HL-60 (cell line): ENCODE results near the gene KATNB1.

Experiments
- POLR2AphosphoS5 ChIP-seq: IDR thresholded peaks from 2 replicates; pipeline ENCODE4 v1.6.1; 2012; ENCODE audit warnings: low read depth
- TF ChIP-seq, protein P1 (sequence below): IDR thresholded peaks from one replicate; pipeline ENCODE4 v1.5.1; 2011; ENCODE audit warnings: low read length, control low read depth, inconsistent platforms; ENCODE audit not compliant: insufficient read depth

GRCh38 chr16:57771141-57771785 is 35.7 kb downstream of the KATNB1 start:
- TF ChIP-seq, protein P1, sequence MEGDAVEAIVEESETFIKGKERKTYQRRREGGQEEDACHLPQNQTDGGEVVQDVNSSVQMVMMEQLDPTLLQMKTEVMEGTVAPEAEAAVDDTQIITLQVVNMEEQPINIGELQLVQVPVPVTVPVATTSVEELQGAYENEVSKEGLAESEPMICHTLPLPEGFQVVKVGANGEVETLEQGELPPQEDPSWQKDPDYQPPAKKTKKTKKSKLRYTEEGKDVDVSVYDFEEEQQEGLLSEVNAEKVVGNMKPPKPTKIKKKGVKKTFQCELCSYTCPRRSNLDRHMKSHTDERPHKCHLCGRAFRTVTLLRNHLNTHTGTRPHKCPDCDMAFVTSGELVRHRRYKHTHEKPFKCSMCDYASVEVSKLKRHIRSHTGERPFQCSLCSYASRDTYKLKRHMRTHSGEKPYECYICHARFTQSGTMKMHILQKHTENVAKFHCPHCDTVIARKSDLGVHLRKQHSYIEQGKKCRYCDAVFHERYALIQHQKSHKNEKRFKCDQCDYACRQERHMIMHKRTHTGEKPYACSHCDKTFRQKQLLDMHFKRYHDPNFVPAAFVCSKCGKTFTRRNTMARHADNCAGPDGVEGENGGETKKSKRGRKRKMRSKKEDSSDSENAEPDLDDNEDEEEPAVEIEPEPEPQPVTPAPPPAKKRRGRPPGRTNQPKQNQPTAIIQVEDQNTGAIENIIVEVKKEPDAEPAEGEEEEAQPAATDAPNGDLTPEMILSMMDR, result no peak
- TF ChIP-seq POLR2AphosphoS5, result no peak
